Measurements from ENCODE around the gene CDC42BPG.

The CDC42BPG gene

GRCh38 chr11:64805481-64805880, 39.0 kb downstream of the CDC42BPG start:
- DNase-seq (ENCODE audit: low read depth in 2 of 2) = no peak

- DNase-seq (ENCODE audit: low read depth in 2 of 2) = no peak
Measured at GRCh38 chr11:64804346-64805210, 39.9 kb downstream of the CDC42BPG start.

- DNase-seq (ENCODE audit: low read depth in 2 of 2) = no peak
Measured at GRCh38 chr11:64803846-64804345, 40.6 kb downstream of the CDC42BPG start.

- peak; percentile 54 to 83 for DNase-seq (ENCODE audit: low read depth in 2 of 2)
Measured at GRCh38 chr11:64803158-64803845, 41.2 kb downstream of the CDC42BPG start, which contains the start of gene MAP4K2. TSS of gene MAP4K2 (minus strand) at chr11:64803214. CDS start at chr11:64803149, 65 bp downstream.

- DNase-seq (ENCODE audit: low read depth in 2 of 2) = no peak
Measured at GRCh38 chr11:64802370-64803157, 41.9 kb downstream of the CDC42BPG start.

- no peak for DNase-seq (ENCODE audit: low read depth in 2 of 2)
Measured at GRCh38 chr11:64801561-64802369, 42.7 kb downstream of the CDC42BPG start.

- no peak for DNase-seq (ENCODE audit: low read depth in 2 of 2)
Measured at GRCh38 chr11:64801158-64801464, 43.3 kb downstream of the CDC42BPG start.

- DNase-seq (ENCODE audit: low read depth in 2 of 2) = no peak
Measured at GRCh38 chr11:64800303-64801157, 43.9 kb downstream of the CDC42BPG start.

- DNase-seq (ENCODE audit: low read depth in 2 of 2) = no peak
Measured at GRCh38 chr11:64799623-64800302, 44.7 kb downstream of the CDC42BPG start.

GRCh38 chr11:64799256-64799622, 45.2 kb downstream of the CDC42BPG start:
- no peak for DNase-seq (ENCODE audit: low read depth in 2 of 2)

GRCh38 chr11:64796757-64797541, 47.5 kb downstream of the CDC42BPG start:
- no peak for DNase-seq (ENCODE audit: low read depth in 2 of 2)

GRCh38 chr11:64796047-64796756, 48.3 kb downstream of the CDC42BPG start:
- no peak for DNase-seq (ENCODE audit: low read depth in 2 of 2)

- no peak for DNase-seq (ENCODE audit: low read depth in 2 of 2)
Measured at GRCh38 chr11:64794526-64794925, 49.9 kb downstream of the CDC42BPG start.

- DNase-seq (ENCODE audit: low read depth in 2 of 2) = no peak
Measured at GRCh38 chr11:64793271-64794160, 50.9 kb downstream of the CDC42BPG start.

- no peak for DNase-seq (ENCODE audit: low read depth in 2 of 2)
Measured at GRCh38 chr11:64792482-64792881, 52.0 kb downstream of the CDC42BPG start.

- no peak for DNase-seq (ENCODE audit: low read depth in 2 of 2)
Measured at GRCh38 chr11:64791781-64792291, 52.6 kb downstream of the CDC42BPG start.
